Measurements from ENCODE around the gene CRKL.

DNA sequence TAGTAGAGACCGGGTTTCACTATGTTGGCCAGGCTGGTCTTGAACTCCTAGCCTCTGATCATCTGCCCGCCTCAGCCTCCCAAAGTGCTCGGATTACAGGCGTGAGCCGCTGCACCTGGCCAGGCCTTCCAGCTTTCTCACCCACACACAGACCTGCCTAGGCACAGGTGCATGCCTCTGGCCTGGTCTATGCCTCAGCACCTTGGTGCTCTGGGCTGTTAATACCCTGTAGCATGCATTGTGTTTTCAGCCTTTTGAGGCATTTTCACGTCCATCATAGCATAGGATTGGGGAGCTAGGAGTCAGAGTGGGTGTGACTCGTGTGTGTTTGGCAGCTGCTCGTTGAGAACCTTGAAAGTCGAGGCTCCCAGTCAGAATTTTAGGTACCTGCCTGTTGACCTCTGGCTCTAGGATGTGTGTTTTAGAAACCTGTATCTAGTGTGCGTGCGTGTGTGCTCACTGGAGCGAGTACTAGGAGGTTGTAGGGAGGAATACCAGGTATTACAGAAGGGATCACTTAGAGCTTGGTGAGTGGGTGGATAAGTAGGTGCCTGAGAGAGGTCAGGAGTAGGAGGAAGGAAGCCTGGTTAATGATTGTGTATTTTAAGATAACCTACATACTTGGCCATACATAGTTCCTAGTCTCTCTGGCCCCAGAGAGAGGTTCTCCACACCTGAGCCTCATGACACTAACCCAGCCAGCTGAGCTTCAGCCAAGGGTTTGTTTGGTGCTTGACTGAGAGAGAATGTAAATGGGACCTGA is 20.0 kb downstream of the CRKL start:
- TF ChIP-seq, protein P1, sequence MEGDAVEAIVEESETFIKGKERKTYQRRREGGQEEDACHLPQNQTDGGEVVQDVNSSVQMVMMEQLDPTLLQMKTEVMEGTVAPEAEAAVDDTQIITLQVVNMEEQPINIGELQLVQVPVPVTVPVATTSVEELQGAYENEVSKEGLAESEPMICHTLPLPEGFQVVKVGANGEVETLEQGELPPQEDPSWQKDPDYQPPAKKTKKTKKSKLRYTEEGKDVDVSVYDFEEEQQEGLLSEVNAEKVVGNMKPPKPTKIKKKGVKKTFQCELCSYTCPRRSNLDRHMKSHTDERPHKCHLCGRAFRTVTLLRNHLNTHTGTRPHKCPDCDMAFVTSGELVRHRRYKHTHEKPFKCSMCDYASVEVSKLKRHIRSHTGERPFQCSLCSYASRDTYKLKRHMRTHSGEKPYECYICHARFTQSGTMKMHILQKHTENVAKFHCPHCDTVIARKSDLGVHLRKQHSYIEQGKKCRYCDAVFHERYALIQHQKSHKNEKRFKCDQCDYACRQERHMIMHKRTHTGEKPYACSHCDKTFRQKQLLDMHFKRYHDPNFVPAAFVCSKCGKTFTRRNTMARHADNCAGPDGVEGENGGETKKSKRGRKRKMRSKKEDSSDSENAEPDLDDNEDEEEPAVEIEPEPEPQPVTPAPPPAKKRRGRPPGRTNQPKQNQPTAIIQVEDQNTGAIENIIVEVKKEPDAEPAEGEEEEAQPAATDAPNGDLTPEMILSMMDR (conservative IDR thresholded peaks at IDR 0.05) = no peak
- TF ChIP-seq EZH2 (IDR thresholded peaks at IDR 0.05; ENCODE audit: low read depth) = no peak

All from PC-9 (cell line).